Measurements from ENCODE around the gene C2orf92. TPM values are rescaled to one million over a fixed set of nuclear protein-coding genes. Genes with fewer than 3 reads are reported as not detected.

C2orf92 gene
- total RNA-seq, 1 experiment from 2014 or later = 11.2 TPM

GRCh38 chr2:97654791-97655190 lies 14.7 kb upstream of the C2orf92 start:
- no peak overlapping the region for H2AFZ ChIP-seq
- H4K20me1 ChIP-seq (ENCODE audit: insufficient read depth) = no peaks in the 10 kb centered on the region; the same call in 1 of the 2 replicates
- no peak overlapping the region for H3K27ac ChIP-seq
- H3K9me3 ChIP-seq (ENCODE audit: insufficient read depth, low read depth) = no peaks in the 10 kb centered on the region
- no peaks in the 10 kb centered on the region for H3K4me1 ChIP-seq (replicated peaks; ENCODE audit: insufficient read depth)
- no peak overlapping the region for H3K4me2 ChIP-seq
- TF ChIP-seq CTCF (conservative IDR thresholded peaks at IDR 0.05) (no peak), EZH2 (IDR thresholded peaks at IDR 0.05; ENCODE audit: low read depth) (no peak)
- intact Hi-C loops (cut with micrococcal nuclease; ENCODE audit: unreplicated experiment) = no loop called here
- no peaks in the 10 kb centered on the region for H3K79me2 ChIP-seq (ENCODE audit: low read depth)
- DNase-seq = peak in 1 of 2 experiments; percentile 17
- H3K36me3 ChIP-seq (ENCODE audit: low read depth) = peaks cover 5% of the 10 kb centered on the region; the same call in 1 of the 2 replicates
- no peaks in the 10 kb centered on the region for H3K9me2 ChIP-seq (ENCODE audit: insufficient read depth)
- no TSS peak for BruUV-seq (replicated peaks)
- POLR2A ChIA-PET (ENCODE audit: unreplicated experiment) = no interaction called here
- no peak overlapping the region for H3K4me3 ChIP-seq
- H3K27me3 ChIP-seq (ENCODE audit: insufficient read depth, low read depth) = no peaks in the 10 kb centered on the region
- H3F3A ChIP-seq (ENCODE audit: insufficient read depth, low read depth) = peaks cover 28% of the 10 kb centered on the region
- CTCF ChIA-PET = no interaction called here

GRCh38 chr2:97656129-97656755 lies 13.3 kb upstream of the C2orf92 start:
- BruUV-seq (replicated peaks) = no TSS peak
- TF ChIP-seq CTCF (conservative IDR thresholded peaks at IDR 0.05) (no peak), EZH2 (IDR thresholded peaks at IDR 0.05; ENCODE audit: low read depth) (no peak)
- peaks cover 14% of the 10 kb centered on the region for H3K79me2 ChIP-seq (ENCODE audit: low read depth)
- H3K27ac ChIP-seq = no peak overlapping the region
- H3K4me3 ChIP-seq = no peak overlapping the region
- no peak overlapping the region for H3K4me2 ChIP-seq
- CTCF ChIA-PET = no interaction called here
- intact Hi-C loops (cut with micrococcal nuclease; ENCODE audit: unreplicated experiment) = no loop called here
- H3F3A ChIP-seq (ENCODE audit: insufficient read depth, low read depth) = peaks cover 14% of the 10 kb centered on the region; the same call in 1 of the 2 replicates
- no peaks in the 10 kb centered on the region for H3K4me1 ChIP-seq (replicated peaks; ENCODE audit: insufficient read depth)
- peaks cover 8% of the 10 kb centered on the region for H4K20me1 ChIP-seq (ENCODE audit: insufficient read depth)
- H3K9me2 ChIP-seq (ENCODE audit: insufficient read depth) = no peaks in the 10 kb centered on the region
- H3K9me3 ChIP-seq (ENCODE audit: insufficient read depth, low read depth) = no peaks in the 10 kb centered on the region
- POLR2A ChIA-PET (ENCODE audit: unreplicated experiment) = no interaction called here
- DNase-seq = peak in 1 of 2 experiments; percentile 22
- no peaks in the 10 kb centered on the region for H3K27me3 ChIP-seq (ENCODE audit: insufficient read depth, low read depth)
- peaks cover 5% of the 10 kb centered on the region; the same call in 1 of the 2 replicates for H3K36me3 ChIP-seq (ENCODE audit: low read depth)
- H2AFZ ChIP-seq = no peak overlapping the region

GRCh38 chr2:97656905-97657587 lies 12.5 kb upstream of the C2orf92 start:
- no peaks in the 10 kb centered on the region for H3K9me2 ChIP-seq (ENCODE audit: insufficient read depth)
- intact Hi-C loops (cut with micrococcal nuclease; ENCODE audit: unreplicated experiment) = no loop called here
- peaks cover 15% of the 10 kb centered on the region for H4K20me1 ChIP-seq (ENCODE audit: insufficient read depth)
- H3K36me3 ChIP-seq (ENCODE audit: low read depth) = peaks cover 5% of the 10 kb centered on the region; the same call in 1 of the 2 replicates
- POLR2A ChIA-PET (ENCODE audit: unreplicated experiment) = no interaction called here
- peaks cover 6% of the 10 kb centered on the region for H3K4me1 ChIP-seq (replicated peaks; ENCODE audit: insufficient read depth)
- H3K27me3 ChIP-seq (ENCODE audit: insufficient read depth, low read depth) = no peaks in the 10 kb centered on the region
- BruUV-seq (replicated peaks) = no TSS peak
- H3K79me2 ChIP-seq (ENCODE audit: low read depth) = peaks cover 22% of the 10 kb centered on the region
- no peaks in the 10 kb centered on the region for H3K9me3 ChIP-seq (ENCODE audit: insufficient read depth, low read depth)
- H3K27ac ChIP-seq = no peak overlapping the region
- no peak overlapping the region for H3K4me3 ChIP-seq
- CTCF ChIA-PET = no interaction called here
- no peak overlapping the region for H3K4me2 ChIP-seq
- no peak overlapping the region for H2AFZ ChIP-seq
- peaks cover 15% of the 10 kb centered on the region for H3F3A ChIP-seq (ENCODE audit: insufficient read depth, low read depth)
- no peak for TF ChIP-seq EZH2 (IDR thresholded peaks at IDR 0.05; ENCODE audit: low read depth)
- TF ChIP-seq CTCF (conservative IDR thresholded peaks at IDR 0.05) = no peak
- peak in 1 of 2 experiments; percentile 16 for DNase-seq
